H4 (cell line): ENCODE measurements around the gene SPC24. TPM values are rescaled to one million over a fixed set of nuclear protein-coding genes. Genes with fewer than 3 reads are reported as not detected.
"Not testable (repeated sequence)": the region's sequence is repeated elsewhere in the genome, so short reads cannot be mapped to it uniquely, and the experiment has no call there.

Experiments used
- DNase-seq: peaks from one replicate; pipeline ENCODE4 v3.0.0-alpha.2; 2015; ENCODE audit warnings: low spot score
- total RNA-seq: library from RNA; depleted of rRNA; stranded (reverse); fragments of >200 nt; shearing (Covaris generic); gene quantifications from 2 replicates; pipeline ENCODE4 v1.2.3, GENCODE V29; 2014

SPC24 gene
- total RNA-seq, 1 experiment from 2014 or later = 37.8 TPM

GRCh38 chr19:11166281-11167142, 10.9 kb upstream of the SPC24 start:
- DNase-seq = no peak

DNA sequence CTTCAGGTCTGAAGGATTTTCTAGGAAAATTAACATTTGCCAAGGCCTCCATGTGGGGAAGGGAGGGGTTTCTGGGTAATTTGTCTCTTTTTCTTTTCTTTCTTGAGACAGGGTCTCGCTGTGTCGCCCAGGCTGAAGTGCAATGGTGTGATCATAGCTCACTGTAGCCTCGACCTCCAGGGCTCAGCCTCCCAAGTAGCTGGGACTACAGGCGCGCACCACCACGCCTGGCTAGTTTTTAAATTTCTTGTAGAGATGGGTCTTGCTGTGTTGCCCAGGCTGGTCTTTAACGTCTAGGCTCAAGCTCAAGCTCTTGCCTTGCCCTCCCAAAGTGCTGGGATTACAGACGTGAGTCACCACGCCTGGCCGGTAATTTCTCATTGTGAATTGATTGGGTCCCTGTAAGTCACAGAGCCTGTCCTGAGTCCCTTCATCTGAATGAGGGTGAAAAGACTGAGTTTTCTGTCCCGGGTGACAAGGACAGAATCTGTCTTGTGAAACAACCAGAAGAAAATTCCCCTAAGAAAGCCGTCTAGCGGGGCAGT, 10.0 kb upstream of the SPC24 start:
- DNase-seq = no peak

- no peak for DNase-seq
Measured at GRCh38 chr19:11164879-11165406, 9.4 kb upstream of the SPC24 start.

- no peak for DNase-seq
Measured at GRCh38 chr19:11164296-11164695, 8.7 kb upstream of the SPC24 start.

DNA sequence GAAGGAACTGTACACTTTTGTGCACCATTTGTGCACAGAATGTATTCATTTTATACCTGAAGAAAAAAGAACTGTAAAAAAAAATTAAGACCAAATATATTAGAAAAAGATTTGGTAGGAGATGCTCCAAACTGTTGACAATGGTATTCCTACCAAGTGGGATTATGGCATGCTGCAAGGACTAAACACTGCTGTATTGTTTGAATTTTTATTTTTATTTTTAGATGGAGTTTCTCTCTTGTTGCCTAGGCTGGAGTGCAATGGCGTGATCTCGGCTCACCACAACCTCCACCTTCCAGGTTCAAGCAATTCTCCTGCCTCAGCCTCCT, 4.8 kb upstream of the SPC24 start:
- not testable (repeated sequence) for DNase-seq

DNA sequence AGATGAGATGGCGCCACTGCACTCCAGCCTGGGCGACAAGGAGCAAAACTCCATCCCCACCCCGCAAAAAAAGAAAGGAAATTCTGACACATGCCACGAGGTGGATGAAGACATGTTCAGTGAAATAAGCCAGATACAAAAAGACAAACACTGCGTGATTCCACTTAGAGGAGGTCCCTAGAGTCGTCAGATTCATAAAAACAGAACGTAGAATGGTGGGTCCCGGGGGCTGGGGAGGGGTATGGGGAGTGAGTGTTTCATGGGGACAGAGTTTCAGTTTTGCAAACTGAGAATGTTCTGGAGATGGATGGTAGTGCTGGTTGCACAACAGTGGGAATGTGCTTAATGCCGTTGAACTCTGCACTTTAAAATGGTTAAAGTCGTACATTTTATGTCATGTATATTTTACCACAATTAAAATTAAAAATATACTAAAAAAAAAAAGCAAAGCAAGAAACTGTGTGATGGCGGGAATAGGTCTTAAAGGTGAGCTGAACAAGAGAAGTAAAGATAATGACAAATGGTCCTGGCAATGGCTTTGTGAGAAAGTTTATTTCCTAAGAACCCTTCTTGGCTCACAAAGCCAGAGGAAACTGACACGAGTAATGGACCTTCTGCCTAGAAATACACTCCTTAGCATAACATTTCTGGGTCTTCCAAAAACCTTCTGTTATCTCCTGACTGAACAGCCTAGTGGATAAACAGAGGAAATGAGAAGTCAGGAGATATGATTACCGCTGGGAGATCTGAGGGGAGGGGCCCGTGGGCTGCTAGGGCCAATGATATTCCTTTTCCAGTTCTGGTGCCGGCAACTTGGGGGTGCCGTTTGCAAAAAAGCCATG, 4.2 kb upstream of the SPC24 start:
- no peak for DNase-seq

GRCh38 chr19:11154683-11155047, 917 bp downstream of the SPC24 start:
- no peak for DNase-seq

- no peak for DNase-seq
Measured at GRCh38 chr19:11152318-11153062, 3.1 kb downstream of the SPC24 start.

DNA sequence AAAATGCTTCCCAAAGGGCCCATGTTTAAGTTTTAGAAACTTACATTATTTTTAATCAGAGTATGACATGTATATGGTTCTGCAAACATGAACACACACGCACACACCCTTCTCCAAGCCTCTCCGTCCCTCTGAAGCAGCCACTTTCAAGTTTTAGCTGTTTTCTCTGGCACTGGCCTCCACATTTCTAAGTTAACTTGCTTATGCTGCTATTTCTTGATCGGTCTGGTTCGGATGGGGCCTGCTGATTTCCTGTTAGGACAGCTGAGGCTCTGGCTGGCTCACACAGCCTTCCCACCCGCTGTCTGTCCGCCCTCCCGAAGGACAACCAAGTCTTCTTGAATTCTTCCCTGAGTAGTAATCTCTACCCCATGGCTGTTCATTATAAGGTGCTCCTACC, 4.4 kb downstream of the SPC24 start:
- DNase-seq = no peak

DNA sequence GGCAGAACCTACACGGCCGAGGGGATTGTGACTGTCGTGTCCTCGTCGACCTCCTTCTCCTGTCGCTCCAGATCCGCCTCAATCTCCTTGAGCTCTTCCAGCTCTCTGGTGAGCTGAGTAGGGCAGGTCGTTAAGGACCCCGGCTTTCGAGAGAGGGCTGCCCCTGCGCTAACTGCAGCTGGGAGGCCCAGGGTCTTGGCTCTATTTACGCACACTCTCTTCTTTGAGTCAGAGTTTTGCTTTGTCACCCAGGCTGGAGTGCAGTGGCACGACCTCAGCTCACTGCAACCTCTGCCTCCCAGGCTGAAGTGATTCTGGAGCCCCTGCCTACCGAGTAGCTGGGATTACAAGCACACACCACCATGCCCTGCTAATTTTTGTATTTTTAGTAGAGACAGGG, 7.6 kb downstream of the SPC24 start:
- no peak for DNase-seq

DNA sequence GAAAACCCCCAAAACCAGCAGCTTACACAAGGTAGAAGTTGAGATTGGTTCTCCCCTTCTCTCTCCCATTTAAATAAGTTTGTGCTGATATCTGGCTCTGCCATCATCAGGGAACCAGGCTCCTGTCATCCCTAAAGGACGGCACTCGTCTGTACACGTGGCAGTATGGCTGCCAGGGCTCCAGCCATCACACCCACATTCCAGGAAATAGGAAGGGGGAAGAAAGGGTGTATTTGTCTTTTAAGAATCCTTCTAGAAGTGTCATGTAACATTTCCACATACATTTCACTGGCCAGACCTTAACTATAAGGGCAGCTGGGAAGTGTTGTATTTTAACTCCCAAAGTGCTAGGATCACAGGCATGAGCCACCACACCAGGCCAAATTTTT, 10.1 kb downstream of the SPC24 start:
- DNase-seq = no peak

GRCh38 chr19:11142528-11143171, 12.9 kb downstream of the SPC24 start:
- DNase-seq = peak; percentile 89

DNA sequence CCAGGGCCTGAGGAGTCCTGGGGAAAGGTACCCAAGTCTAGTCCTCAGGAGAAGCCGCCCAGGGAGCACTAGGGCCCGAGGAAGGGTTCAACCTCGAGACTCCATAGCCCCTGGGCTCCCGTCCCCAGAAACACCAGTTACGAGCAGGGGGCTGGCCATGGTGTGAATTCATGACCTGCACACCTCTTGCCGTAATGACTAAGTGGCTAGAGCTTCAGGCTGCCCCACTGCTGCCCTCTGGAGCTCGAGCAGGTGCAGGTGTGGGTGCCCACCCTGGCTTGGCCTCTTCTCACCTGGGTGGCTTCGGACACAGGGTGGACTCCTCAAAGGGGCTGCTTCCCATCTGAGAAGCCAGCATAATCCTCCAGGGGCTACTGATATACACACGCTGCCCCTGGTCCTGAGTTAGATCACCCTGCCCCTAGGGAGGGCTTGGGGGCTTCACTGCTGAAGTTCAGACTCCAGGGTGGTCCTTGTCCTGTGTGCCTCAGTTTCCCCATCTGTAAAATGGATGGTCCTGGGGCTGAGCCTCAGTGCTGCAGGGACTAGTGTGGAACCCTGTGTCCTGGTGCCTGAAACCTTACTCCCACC, 13.6 kb downstream of the SPC24 start:
- DNase-seq = no peak

DNA sequence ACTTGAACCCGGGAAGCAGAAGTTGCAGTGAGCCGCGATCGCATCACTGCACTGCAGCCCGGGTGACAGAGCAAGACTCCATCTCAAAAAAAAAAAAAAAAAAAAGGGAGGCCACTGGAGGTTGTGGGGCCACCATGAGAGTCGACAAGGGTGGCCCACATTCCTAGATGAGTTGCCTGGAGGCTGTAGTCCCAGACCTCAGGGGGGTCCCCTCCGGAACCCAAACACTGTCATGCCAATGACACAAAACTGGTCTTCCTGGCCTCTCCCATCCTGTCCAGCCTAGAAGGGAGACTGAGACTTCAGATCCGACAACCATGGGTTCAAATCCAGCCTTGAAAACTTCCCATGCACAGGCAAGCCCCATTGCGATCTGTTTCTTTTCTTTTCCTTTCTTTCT, 14.7 kb downstream of the SPC24 start:
- no peak for DNase-seq

- not testable (repeated sequence) for DNase-seq
Measured at GRCh38 chr19:11140023-11140538, 15.5 kb downstream of the SPC24 start.

DNA sequence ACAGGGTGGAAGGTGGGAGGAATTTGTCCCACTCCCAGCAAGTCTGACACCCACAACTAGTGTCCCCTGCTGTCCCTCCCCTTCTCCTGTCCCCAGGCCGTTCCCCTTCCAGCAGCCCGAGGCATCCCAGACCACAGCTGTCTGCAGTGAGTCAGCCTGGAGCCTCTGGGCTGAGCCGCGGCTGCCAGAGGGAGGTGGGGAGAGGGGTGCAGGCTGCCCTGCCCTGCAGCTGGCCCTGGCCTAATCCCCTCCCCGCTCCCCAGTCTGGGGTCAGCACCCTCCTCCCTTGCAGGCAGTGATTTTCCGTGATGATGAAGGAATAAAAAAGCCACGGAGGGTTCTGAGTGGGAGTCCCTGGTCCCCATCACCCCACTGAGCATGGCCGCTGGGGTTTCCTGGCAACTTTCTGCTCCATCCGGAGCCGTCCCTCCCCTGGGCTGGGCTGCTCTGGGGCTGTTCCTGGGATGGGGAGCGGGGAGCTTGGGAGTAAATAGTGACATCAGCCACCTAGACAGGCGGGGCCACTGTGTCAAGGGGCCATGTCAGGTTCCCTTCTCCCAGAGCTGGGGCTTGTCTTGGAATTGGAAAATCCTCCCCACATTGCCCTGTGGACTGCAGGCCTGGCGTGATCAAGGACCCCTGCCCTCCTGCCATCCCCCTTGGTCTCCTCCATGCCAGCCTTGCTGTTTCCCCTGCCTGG, 16.8 kb downstream of the SPC24 start:
- peak; percentile 92 for DNase-seq

- DNase-seq = peak; percentile 88
Measured at GRCh38 chr19:11137542-11138384, 17.8 kb downstream of the SPC24 start.

DNA sequence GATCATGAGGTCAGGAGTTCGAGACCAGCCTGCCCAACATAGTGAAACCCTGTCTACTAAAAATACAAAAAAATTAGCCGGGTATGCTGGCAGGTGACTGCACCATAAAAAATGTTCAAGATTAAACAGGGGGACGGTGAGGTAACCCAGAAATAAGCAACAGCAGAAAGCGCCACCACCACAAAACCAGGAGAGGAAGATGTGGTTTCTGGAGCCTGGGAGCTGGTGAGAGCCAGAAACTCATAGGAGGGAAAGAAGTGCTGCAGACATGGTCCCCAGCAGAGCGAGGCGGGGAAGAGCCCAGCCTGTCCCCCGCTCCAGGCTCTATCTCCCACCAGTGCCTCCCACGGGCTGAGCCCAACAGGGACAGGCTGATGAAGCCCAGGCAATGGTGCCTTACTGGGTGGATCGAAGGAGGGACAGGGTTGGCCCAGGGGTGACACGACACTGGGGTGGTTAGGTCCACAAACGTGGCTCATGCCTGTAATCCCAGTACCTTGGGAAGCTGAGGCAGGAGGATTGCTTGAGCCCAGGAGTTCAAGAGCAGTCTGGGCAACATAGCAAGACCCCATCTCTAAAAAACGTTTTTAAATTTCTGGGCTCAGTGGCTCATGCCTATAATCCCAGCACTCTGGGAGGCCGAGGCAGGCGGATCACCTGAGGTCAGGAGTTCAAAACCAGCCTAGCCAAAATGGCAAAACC, 19.0 kb downstream of the SPC24 start:
- DNase-seq = no peak

DNA sequence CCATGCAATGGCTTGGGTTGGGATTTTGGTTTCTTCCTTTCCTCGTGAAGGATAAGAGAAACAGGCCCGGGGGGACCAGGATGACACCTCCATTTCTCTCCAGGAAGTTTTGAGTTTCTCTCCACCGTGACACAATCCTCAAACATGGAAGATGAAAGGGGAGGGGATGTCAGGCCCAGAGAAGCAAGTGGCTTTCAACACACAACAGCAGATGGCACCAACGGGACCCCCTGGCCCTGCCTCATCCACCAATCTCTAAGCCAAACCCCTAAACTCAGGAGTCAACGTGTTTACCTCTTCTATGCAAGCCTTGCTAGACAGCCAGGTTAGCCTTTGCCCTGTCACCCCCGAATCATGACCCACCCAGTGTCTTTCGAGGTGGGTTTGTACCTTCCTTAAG, 24.1 kb downstream of the SPC24 start:
- DNase-seq = no peak
